ENCODE measurements around the gene PSG2. TPM values are rescaled to one million over a fixed set of nuclear protein-coding genes. Genes with fewer than 3 reads are reported as not detected.
A peak's percentile ranks its signal among the peaks of the same experiment; 100 is the strongest.
"Not testable (repeated sequence)": the region's sequence is repeated elsewhere in the genome, so short reads cannot be mapped to it uniquely, and the experiment has no call there.

The PSG2 gene
- not detected for total RNA-seq

DNA sequence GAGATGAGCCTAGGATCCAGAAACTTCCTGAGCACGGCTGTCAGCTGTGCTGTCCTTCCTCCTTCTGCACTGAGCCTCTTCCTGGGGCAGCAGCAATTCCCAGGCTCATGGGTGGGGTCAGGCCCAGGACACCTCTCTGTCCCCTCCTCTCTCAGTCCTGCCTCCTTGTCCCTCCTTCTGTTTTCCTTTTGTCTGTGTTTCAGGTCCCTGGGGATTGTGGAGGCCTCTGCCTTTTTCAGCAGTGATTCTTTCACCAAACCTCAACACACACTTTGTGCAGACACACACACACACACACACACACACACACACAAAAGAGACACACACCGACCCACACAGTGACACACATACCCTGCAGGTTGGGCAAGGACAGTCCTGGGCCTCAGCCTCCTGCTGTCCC is at the start of gene PSG2:
PSG2 (minus strand) TSS at position 101 of the 400 bp plus-strand sequence. CDS start 132 bp downstream, outside the sequence.
- not testable (repeated sequence) for ATAC-seq

DNA sequence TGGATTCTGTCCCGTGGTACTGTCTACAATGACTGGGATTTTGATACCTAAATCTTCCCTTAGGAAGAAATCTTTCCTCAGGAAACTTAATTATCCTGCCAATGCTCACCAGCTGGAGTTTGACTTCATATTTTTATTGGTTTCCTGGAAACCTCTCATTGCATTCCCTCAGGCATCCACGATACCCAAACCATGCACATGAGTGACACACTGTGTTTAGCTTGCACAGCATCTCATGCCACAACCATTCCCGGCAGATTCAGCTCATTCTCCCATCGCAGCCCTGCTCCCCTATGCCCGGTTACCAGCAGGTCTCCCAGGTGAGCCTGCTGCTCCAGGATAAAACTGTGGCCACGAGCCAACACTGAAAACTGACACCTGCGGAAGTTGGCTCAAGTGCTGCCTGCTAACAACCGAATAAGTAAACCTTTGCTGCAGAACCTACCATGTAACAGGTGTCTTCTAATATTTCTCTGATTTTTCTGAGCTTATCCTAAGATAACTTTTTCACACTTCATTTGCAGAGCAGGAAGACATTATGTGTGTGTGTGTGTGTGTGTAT is 48.9 kb upstream of the PSG2 start:
- ATAC-seq = not testable (repeated sequence)

DNA sequence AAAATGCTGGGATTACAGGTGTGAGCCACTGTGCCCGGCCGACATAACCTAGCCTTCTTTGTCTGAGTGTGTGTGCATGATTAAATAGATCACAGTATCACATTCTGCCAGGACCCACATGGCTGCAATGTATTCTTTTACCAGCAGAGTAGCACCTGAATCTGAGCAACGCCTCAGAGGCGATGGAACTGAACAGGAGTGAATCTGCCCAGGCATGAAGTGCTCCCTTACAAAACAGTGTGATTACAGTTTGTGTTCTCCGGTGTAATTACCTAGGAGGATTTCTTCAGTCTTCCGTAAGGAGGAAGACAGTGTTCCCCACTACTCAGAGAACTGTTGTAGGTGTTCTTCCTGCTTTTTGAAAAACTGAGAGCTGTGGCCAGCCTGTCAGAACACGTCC is 46.7 kb upstream of the PSG2 start:
- peak; percentile 91 for ATAC-seq

DNA sequence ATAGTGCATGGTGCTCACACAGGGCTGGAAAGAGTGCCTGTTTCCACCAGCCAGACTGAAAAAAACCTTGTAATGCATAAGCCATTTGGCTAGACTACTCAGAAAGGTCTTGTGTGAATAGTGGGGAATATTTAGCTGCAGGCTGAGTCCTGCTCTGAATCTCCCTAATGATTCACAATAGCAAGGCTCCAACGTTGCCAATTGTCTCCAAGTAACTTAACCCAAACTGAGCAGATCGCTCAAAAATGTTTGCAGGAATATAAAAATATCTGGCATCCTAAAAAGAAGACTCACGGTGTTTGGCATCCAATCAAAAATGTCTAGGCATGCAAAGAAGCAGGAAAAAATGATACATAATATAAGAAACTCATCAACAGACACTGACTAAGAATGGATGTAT is 44.8 kb upstream of the PSG2 start:
- ATAC-seq = not testable (repeated sequence)

DNA sequence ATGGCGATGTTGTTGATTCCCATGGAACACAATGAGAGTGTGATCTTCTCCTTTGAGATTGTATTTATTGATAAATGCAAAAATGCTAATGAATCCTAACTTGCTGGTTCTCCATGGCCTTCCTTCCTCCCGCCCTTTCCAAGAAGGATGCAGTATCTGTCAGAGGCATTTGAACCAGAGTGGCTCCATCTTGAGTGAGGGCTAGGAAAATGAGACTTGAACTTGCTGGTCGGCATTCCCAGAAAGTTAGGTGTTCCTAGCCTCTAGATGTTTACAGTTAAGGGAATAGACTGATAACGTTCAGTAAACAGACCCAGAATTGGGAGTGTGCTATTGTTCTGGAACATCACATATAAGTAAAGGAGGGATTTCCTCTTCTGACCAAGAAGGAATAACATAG is 44.2 kb upstream of the PSG2 start:
- no peak for ATAC-seq

DNA sequence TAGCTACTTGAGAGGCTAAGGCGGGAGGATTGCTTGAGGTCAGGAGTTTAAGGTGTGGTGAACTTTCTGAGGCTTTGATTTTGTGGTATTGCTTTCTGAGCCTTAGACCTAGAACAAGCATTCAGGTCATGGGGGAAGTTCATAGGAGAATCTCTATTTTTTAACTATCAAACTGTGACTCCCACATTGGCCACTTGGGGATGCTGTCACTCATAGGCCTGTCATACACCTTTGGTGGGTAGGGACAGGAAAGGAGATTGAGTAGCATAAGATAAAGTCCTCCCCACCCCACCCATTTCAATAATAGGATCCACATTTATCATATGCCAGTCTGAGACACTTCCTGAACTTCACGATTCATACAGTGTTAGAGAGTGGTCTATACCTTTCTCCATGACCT is 41.9 kb upstream of the PSG2 start:
- ATAC-seq = no peak

DNA sequence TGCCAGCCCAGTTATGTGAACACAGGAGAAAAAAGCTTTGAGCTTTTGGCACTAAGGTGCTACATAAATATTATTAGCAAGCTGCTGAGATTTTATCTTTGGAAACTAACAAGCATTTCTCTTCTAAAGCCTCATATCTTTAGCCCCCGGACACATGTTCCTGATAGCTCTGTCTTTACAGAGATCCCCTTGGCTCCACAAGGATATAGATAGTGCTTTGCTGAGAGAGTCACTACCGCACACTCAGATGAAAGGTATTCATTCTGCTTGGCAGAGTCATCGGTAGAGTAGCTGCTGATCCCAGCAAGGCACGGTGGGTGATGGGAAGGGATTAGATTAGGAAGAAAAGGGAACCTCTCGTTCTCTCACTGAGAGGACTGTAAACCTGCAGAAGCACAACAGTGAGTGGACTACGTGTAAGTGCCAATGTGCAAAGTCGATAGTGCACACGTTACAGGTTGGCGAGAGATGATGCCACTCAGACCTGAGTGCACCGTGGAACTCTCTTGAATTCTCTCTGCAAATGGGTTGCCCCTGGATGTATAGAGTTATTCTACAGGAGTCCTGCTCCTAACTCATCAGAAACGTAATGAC is 38.0 kb upstream of the PSG2 start:
- peak; percentile 91 for ATAC-seq

DNA sequence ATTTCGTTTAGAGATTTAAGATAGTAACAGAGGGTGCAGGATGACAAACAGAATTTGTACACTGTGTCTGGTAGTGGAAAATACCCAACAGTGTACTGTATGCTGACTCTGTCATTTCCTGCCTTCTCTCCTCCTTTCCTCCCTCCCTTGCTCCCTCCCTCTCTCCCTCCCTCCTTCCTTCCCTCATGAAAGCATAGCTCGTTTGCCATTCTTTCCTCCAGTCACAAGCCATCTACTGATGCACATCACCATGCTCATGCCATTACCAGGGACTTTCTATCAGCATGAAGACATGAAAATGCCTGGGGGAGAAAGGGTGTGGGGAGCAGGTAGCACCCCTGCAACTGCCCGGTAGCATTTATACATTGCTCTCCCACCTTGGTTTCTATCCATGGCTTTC is 37.0 kb upstream of the PSG2 start:
- not testable (repeated sequence) for ATAC-seq

DNA sequence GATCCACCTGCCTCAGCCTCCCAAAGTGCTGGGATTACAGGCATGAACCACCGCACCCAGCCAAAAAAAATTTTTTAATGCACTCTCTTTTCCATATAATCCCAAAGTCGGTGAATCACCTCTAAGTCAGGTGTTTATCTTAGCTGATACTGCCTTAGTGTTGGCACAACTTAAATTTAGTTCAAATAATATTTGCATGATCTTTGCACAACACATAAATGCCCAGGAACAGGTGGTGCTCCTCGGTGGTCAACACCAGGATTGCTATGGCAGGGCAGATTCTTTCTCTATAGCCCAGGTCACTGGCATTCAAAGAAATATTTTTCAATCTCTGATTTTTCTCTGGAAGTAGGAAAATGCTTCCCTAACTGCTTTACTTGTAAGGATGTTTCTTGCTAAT is 33.9 kb upstream of the PSG2 start:
- ATAC-seq = not testable (repeated sequence)

DNA sequence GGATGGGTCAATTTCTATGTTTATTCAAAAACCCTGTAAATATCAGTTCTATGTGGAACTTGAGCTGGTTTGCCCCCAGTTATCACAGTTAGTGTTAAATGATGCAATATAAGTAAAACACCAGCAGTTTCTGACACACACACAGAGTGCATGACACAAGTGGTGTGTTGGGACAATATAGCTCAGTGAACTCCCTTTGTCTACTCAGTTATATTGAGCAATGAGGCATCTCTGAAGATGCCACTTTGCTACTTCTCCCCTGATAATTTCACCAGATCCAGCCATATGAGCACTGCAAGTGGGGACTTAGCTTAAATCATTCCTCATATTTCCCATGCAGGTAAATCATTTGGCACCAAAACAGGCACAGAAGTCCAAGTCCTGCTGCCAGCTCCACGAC is 33.0 kb upstream of the PSG2 start:
- ATAC-seq = not testable (repeated sequence)

DNA sequence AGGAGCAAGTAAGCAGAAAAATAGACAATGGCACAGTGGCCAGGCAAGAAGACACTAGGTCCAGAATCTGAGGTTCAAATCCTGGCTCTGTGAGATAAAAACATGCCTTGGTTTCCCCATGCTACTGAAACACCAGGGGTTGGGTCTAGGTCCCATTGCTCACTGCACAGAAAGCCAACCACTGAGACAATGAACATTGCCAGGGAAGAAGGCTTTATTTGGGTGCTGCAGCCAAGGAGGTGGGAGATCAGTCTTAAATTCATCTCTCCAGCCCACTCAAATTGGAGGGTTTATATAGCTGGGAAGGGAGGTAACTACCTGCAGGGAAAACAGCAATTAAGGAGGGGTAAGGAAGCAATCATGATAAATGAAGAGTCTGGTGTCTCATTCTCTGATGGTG is 32.6 kb upstream of the PSG2 start:
- ATAC-seq = not testable (repeated sequence)

DNA sequence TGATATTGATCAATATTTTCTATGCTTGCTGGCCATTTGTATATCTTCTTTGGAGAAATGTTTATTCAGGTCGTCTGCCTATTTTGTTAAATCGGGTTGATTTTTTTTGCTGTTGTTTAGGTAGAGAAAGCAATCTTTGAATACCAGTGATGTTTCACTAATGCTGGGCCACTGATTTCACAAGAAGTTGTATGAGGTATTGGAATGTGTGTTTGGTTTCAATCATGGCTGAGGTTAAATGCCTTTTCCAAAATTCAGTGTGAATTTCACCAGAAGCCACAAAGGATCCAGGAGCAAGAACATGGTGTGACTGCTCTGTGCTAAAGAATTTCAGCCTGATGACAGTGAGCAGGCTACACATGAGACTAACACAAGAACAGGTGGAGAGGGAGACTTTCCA is 32.1 kb upstream of the PSG2 start:
- not testable (repeated sequence) for ATAC-seq

DNA sequence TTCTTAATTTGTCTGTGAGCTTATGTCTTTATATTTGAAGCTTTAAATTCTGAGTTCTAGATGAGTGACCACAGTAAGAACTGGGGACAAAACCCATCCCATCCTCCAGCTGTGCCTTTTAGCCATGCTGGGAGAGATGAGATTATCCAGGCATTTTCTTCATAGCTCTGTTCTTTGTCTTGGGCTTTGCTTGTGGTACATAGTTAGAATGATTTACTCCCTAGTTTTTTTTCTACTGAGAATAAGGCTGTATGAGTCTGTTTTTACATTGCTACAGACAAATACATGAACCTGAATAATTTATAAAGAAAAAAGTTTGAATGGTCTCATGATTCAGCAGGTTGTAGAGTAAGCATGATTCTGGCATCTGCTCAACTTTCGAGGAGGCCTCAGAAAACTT is 24.9 kb upstream of the PSG2 start:
- not testable (repeated sequence) for ATAC-seq

DNA sequence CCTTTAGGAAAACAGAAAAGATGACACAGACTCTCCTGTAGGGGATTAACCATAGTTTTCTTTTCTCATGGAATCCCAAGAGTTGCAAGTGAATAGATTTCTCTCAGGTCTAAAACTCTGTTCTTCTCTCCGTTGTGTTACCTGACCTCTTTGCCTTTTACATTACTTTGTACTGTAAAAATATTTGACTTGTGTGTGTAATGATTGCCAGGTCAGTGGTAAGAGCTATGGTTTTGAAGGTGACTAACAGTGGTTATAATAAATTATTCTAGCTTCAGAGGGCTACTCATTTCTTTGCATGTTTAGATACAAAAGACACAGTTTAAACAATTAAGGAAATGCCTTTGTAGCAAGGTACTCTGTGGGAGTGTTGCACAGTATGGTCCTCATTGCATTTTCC is 23.0 kb upstream of the PSG2 start:
- no peak for ATAC-seq

DNA sequence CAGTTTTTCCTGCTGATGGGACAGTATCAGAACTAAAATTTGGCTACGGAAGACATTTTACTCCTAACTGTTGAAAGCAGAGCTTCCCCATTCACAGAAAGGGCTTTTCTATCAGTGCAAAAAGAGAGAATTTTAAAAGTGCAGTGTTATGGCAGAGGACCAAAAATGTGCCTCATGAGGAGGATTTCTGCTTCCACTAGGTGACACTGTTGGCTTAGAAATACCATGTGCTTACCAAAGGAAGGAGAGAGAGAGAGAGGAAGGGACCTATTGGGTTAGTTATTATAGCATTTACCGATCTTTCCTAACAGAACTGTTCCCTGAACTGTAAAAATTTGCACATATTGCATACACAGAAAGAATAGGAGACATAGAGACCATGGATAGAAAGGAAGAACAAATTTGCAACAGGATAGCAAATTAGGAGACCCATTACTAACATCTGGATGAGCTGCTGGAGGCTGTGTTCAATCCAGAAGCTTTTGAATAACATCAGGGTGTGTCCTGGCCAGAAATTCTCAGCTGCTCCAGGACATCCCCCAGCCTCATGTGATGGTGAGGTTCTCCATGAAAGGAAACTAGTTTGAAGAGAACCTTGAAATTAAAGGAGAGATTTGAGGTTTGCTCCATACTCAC is 21.8 kb upstream of the PSG2 start:
- peak; percentile 58 for ATAC-seq

DNA sequence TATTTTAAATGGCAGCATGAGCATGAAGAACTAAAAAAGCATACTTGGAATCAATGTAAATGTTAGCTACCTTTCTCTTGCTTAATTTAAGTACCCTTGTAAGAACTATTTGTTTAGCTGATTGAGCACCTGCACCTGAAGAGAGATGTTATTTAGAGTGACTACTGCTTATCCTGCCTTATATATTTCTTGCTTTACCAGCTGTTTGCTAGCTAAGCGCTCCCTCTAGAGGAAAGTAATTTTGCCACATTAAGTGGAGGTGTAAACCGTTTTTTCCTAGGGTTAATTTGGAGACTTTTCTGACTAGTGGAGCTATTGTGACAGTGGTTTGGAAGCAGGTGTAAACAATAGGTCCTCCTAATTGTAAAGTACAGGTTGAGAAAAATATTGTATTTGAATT is 19.4 kb upstream of the PSG2 start:
- ATAC-seq = no peak

DNA sequence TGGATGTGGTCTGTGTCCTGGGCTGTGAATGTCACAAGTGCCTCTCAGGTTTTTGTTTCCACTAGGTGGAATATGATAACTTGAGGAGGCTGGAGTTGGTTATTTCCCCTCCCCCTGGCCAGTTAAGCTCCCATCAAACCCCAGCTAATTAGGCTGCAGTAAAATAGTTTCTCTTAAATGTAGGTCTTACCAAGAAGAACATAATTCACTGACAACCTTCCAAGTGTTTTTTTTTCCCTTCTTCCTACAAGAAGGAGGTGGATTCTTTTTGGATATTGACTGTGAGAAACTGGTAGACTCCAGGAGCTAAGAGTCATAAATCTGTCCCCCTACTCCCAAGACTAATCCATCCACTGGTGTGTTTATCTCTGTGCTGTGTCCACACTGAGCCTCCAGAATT is 15.9 kb upstream of the PSG2 start:
- ATAC-seq = not testable (repeated sequence)

DNA sequence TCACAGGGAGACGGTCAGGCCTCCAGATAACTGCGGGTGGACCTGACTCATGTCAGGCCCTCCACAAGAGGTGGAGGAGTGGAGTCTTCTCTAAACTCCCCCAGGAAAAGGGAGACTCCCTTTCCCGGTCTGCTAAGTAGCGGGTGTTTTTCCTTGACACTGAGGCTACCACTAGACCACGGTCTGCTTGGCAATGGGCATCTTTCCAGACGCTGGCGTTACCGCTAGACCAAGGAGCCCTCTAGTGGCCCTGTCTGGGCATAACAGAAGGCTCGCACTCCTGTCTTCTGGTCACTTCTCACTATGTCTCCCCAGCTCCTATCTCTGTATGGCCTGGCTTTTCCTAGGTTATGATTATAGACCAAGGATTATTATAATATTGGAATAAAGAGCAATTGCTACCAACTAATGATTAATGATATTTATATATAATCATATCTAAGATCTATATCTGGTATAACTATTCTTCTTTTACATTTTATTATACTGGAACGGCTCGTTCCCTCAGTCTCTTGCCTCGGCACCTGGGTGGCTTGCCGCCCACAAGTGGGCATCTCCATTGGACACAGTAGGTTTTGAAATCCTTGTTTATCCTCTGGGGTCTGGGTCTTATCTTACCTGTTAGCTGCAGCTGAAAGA is 5.3 kb upstream of the PSG2 start:
- not testable (repeated sequence) for ATAC-seq

DNA sequence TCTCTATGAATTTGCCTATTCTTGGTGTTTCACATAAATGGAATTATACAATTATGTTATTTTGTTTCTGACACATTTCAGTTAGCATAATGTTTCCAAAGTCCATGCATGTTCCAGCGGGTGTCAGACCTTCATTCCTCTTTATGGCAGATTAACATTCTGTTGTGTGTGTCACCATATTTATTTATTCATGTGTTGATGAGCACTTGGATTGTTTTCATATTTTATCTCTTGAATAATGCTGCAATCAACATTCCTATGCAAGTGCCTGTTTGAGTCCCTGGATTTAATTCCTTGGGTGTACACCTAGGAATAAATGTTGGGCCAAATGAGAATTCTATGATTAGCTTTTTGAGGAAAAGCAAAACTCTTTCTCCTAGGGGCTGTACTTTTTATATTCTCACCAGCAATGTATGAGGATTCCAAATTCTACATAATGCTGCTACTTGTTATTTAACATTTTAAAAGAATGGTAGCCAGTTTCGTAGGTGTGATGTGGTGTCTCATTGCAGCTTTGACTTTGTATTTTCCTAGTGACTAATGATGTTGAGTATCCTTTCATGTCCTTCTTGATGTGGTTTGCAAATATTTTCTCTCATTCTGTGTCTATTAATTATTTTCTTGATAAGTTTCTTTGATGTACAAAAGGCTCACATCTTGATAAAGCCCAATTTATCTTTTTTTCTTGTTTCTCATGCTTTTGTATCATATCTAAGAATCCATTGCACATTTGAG is 3.5 kb upstream of the PSG2 start:
- not testable (repeated sequence) for ATAC-seq

DNA sequence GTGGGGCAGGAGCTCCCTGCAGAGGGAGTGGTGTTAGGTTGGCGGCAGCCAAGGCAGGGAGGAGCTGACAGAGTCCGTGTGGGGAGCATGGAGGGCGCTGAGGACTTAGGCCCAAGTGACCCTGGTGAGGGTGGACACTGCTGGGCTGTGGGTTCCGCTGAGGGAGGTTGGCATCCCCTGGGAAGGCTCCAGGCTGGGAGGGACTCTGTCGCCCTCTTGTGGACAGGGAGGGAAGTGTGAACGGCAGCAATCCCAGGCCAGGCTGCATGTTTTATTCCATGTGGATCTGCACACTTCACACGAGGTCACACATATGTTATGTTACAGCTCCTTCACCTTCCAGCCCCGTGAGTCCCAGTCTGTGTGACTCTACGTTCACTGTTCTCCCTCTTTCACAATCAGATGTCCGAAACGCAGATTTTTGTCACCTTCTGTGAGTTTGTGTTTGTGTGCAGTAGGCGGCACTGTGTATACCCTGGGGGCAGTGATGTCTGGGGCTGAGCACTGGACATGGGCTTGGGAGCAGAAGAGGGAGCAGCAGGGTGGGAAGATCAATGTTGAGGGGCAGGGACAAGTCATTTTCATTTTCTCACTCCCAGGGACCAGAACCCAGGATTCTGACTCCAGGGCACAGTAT is 1.8 kb upstream of the PSG2 start:
- ATAC-seq = not testable (repeated sequence)

DNA sequence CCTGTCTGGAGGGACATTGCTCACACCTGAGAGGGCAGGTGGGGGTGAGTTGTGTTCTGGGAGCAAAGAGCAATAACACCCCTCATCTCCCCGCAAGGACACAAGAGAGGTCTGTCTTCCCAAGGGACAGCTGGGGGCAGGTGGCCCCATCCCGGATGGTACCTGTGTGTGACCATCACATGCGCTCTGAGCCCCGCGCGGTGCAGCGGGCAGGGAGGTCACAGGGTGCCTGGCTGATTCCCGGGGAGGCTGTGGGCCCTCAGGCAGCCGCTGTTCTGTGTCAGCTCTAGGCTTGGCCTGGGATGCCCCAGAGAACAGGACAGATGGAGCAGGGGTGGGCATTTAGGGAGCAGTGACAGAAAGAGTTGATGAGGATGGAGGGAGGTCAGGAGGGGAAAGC is 1.2 kb upstream of the PSG2 start:
- not testable (repeated sequence) for ATAC-seq

DNA sequence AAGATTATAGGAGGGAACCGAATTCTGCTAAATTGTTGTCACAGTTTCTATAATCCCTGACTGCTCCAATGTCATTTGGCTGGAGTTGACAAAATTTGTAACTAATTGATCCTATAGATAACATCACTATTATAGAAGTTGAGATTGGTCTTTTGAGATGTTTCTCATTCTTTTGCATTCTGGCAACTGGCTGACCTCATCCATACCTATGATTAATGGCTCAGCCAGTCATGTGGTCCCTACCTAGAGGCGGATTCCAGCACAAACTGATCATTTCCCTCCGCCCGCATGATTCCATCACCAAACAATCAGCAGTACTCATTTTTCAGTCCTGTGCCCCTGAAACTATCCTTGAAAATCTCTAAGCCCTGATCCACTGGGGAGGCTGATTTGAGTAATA is 4.2 kb downstream of the PSG2 start:
- ATAC-seq = no peak

DNA sequence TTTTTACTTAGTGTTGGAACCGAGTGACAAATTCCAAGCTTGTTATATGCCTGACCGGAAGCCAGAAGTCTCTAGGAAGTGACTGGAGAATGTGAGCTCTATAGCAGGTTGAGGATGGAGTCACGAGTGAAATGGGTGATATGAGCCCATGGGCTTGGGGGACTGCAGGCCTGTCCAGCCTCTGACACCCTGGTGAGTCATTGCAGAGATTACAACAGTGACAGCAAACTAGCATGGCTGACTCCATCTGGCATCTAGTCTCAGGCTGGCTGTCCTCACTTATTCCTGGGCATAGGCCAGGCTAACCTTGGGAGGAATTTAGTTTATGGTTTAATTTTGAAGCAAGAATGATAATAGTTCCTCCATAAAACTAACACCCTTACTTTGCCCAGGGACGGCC is 4.6 kb downstream of the PSG2 start:
- not testable (repeated sequence) for ATAC-seq
